SU-DHL-6 (cell line): ENCODE results near the gene TRAK2.
"Not testable (repeated sequence)": the region's sequence is repeated elsewhere in the genome, so short reads cannot be mapped to it uniquely, and the experiment has no call there.

Source experiments
- H2AFZ ChIP-seq: fragments of 200-600 bp; sonication (generic); 2 replicates; pipeline ENCODE4 v1.6.1; 2014; ENCODE audit warnings: low read depth, mild to moderate bottlenecking, moderate library complexity, mixed read lengths, antibody characterized with exemption, low read length; ENCODE audit not compliant: severe bottlenecking
- H3F3A ChIP-seq: fragments of 200-600 bp; shearing (Covaris generic); 2 replicates; pipeline ENCODE4 v1.6.0; 2016; ENCODE audit warnings: antibody characterized with exemption, mild to moderate bottlenecking; ENCODE audit not compliant: insufficient read depth
- H3K27ac ChIP-seq: fragments of 200-600 bp; sonication (generic); 2 replicates; pipeline ENCODE4 v1.5.1; 2016; ENCODE audit warnings: low read depth, mild to moderate bottlenecking, low read length, moderate library complexity, mixed read lengths
- H3K27me3 ChIP-seq: fragments of 200-600 bp; sonication (generic), shearing (Covaris generic); 2 replicates; pipeline ENCODE4 v1.6.0; 2014; ENCODE audit warnings: mild to moderate bottlenecking, low read length
- H3K36me3 ChIP-seq: fragments of 200-600 bp; sonication (generic); 2 replicates; pipeline ENCODE4 v1.6.1; 2014; ENCODE audit warnings: mild to moderate bottlenecking, low read length, mixed read lengths
- H3K4me2 ChIP-seq: fragments of 300-600, 200-600 bp; shearing (Covaris generic), sonication (generic); 2 replicates; pipeline ENCODE4 v1.6.0; 2014; ENCODE audit warnings: low read length, low read depth, mild to moderate bottlenecking; ENCODE audit not compliant: poor library complexity, severe bottlenecking
- H3K4me3 ChIP-seq: fragments of 200-600 bp; sonication (generic); 2 replicates; pipeline ENCODE4 v1.5.1; 2014; ENCODE audit warnings: antibody characterized with exemption, low read length, mild to moderate bottlenecking, mixed read lengths; ENCODE audit not compliant: insufficient read depth, poor library complexity, severe bottlenecking
- H3K79me2 ChIP-seq: fragments of 200-600 bp; sonication (generic); 2 replicates; pipeline ENCODE4 v1.6.1; 2014; ENCODE audit warnings: mild to moderate bottlenecking, low read length, moderate library complexity; ENCODE audit not compliant: insufficient read depth
- H3K9ac ChIP-seq: fragments of 200-600 bp; sonication (generic); 2 replicates; pipeline ENCODE4 v1.7.0; 2014; ENCODE audit warnings: mild to moderate bottlenecking, low read length
- H3K9me2 ChIP-seq: fragments of 200-600 bp; sonication (generic); replicated peaks from 2 replicates; pipeline ENCODE4 v1.6.1; 2014; ENCODE audit warnings: low read length; ENCODE audit not compliant: insufficient read depth
- H3K9me3 ChIP-seq: fragments of 200-600 bp; sonication (generic); 2 replicates; pipeline ENCODE4 v1.6.1; 2014; ENCODE audit warnings: low read length, mixed read lengths; ENCODE audit not compliant: insufficient read depth
- H4K20me1 ChIP-seq: fragments of 200-600 bp; sonication (generic); 2 replicates; pipeline ENCODE4 v1.6.1; 2014; ENCODE audit warnings: low read depth, mild to moderate bottlenecking, antibody characterized with exemption, low read length, moderate library complexity, mixed read lengths
- CTCF ChIP-seq: fragments of 200-600 bp; sonication (generic); IDR thresholded peaks from one replicate; pipeline ENCODE4 v1.5.1; 2017; ENCODE audit warnings: antibody characterized with exemption, mild to moderate bottlenecking, low read length, moderate library complexity; ENCODE audit not compliant: insufficient read depth, poor library complexity, severe bottlenecking
- EZH2phosphoT487 ChIP-seq: fragments of 200-600 bp; sonication (generic), shearing (Covaris generic); conservative IDR thresholded peaks from 2 replicates; pipeline ENCODE4 v1.6.1; 2018; ENCODE audit warnings: mild to moderate bottlenecking, antibody characterized with exemption, low read length, moderate library complexity, mixed read lengths

Gene TRAK2

GRCh38 chr2:201377218-201377617 is 74.0 kb downstream of the TRAK2 start:
- Histone ChIP-seq H4K20me1 (no peaks in the 10 kb centered on the region), H3K9ac (no peak overlapping the region), H3K9me3 (no peaks in the 10 kb centered on the region), H2AFZ (no peak overlapping the region), H3K27ac (no peak overlapping the region), H3K79me2 (no peaks in the 10 kb centered on the region), H3K4me2 (no peak overlapping the region), H3K4me3 (no peak overlapping the region), H3K36me3 (0 out of 2 replicates have a peak, but pooled peaks cover 6% of the 10 kb centered on the region), H3K9me2 (no peaks in the 10 kb centered on the region), H3K27me3 (no peaks in the 10 kb centered on the region), H3F3A (peaks cover 6% of the 10 kb centered on the region; the same call in 1 of the 2 replicates)
- TF ChIP-seq CTCF (no peak), EZH2phosphoT487 (no peak)

- Histone ChIP-seq H3K4me2 (no peak overlapping the region), H3K79me2 (no peaks in the 10 kb centered on the region), H4K20me1 (no peaks in the 10 kb centered on the region), H3K4me3 (no peak overlapping the region), H3K9me3 (no peaks in the 10 kb centered on the region), H3F3A (no peaks in the 10 kb centered on the region), H3K27me3 (no peaks in the 10 kb centered on the region), H3K36me3 (no peaks in the 10 kb centered on the region), H2AFZ (no peak overlapping the region), H3K9me2 (no peaks in the 10 kb centered on the region), H3K27ac (no peak overlapping the region), H3K9ac (no peak overlapping the region)
- TF ChIP-seq EZH2phosphoT487, result no peak
- TF ChIP-seq CTCF, result no peak
Measured at GRCh38 chr2:201369775-201370174, 81.5 kb downstream of the TRAK2 start.

GRCh38 chr2:201369318-201369717 is 81.9 kb downstream of the TRAK2 start:
- not testable (repeated sequence) for H3K4me2 ChIP-seq, H3K9me2 ChIP-seq

GRCh38 chr2:201366146-201366545 is 85.1 kb downstream of the TRAK2 start:
- TF ChIP-seq CTCF (no peak), EZH2phosphoT487 (no peak)
- Histone ChIP-seq H3K9ac (no peak overlapping the region), H4K20me1 (no peaks in the 10 kb centered on the region), H3K4me3 (no peak overlapping the region), H3K27me3 (no peaks in the 10 kb centered on the region), H3K27ac (no peak overlapping the region), H3K9me2 (no peaks in the 10 kb centered on the region), H3K36me3 (no peaks in the 10 kb centered on the region), H2AFZ (no peak overlapping the region), H3K79me2 (no peaks in the 10 kb centered on the region), H3K9me3 (no peaks in the 10 kb centered on the region), H3F3A (no peaks in the 10 kb centered on the region), H3K4me2 (no peak overlapping the region)

More at GRCh38 chr2:201369318-201369717, 81.9 kb downstream of the TRAK2 start:
- H3K9ac ChIP-seq, H3K79me2 ChIP-seq, H2AFZ ChIP-seq, H3K27ac ChIP-seq, H3K36me3 ChIP-seq, H3K4me3 ChIP-seq, H3K27me3 ChIP-seq, H3K9me3 ChIP-seq, H4K20me1 ChIP-seq, H3F3A ChIP-seq: not testable (repeated sequence)
